Measurements from ENCODE around the gene TENT4A.
"Not testable (repeated sequence)": the region's sequence is repeated elsewhere in the genome, so short reads cannot be mapped to it uniquely, and the experiment has no call there.

TENT4A gene

DNA sequence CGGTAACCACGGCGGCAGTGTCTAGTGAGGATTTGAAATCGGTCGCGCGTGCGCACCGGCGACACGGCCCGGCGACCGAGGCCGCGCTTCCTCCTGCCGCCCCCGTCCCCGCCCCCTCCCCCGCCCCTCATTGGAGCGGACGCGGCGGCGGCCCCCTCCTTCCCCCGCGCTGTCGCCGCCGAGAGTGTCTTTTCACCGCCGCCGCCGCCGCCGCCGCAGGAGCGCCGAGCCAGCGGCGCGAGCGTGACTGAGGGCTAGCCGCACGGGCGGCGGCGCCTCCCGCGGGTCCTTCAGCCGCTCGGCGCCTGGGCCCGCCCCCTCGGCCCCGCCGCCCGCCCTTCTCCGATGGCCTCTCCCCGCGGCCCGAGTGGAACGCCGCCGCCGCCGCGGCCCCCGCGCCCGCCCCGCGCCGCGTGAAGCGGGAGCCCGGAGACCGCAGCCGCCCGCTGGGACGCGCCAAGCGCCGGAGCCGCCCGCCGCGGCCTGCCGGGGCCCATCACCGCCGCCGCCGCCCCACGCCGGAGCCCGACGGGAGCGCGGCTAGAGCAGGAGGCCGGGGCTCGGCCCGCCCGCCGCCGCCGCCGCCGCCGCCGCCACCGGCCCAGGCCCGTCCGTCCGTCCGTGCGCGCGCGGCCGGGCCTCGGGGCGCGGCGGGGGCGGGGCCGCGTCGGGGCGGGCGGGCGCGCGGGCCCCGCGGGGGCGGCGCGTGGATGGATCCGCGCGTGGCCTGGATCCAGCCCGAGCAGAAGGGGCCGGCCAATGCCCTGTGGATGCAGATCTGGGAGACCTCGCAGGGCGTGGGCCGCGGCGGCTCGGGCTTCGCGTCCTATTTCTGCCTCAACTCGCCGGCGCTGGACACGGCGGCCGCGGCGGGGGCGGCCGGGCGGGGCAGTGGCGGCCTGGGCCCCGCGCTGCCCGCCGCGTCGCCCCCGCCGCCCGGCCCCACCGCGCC, at the start of gene TENT4A:
Gene TENT4A (plus strand): TSS at position 159 of the 952 bp plus-strand sequence. CDS start 552 bp downstream, at position 711.
- DNase-seq (ENCODE audit: low spot score) (peak; percentile 100), FAIRE-seq (no peak)

DNA sequence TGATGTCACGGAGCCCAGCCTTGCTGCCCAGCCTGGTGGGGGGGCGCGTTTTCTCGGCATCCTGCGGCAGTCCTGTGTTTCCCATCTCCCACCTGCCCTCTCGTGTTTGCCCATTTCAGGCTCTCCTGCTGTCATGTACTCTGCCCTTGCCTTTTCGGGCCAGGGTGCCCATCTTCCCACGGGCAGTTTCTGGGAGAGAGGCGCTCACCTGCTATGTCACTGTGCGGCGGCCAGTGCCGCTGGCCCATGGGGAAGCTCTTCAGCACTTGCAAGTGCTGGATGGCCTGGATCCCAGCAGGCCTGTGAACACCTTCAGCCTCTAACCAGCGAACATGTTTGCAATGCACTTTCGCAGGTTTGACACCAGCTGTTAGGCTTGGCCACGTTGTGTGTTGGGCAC, 46.5 kb upstream of the TENT4A start:
- FAIRE-seq, result no peak

DNA sequence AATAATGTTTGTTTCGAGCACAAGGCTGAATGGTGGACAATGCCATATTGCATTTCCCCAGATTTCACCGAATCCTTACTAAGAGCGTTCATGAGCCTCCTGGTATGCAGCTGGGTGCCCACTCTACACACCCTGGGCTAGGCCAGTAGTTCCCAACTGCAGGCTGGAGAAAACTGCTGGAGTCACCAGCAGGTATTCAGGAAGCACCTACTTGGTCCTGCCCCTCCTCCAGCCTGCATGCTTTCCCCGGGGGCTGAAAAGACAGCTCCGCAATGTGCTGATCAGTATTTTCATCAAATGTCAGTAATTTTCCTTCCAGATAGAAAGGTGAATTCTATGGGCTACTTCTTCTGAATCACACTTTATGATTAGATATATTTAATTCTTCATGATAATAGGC, 45.6 kb upstream of the TENT4A start:
- no peak for DNase-seq (ENCODE audit: low spot score)
- FAIRE-seq, result no peak

More for the DNA sequence above, 46.5 kb upstream of the TENT4A start:
- no peak for DNase-seq (ENCODE audit: low spot score)

DNA sequence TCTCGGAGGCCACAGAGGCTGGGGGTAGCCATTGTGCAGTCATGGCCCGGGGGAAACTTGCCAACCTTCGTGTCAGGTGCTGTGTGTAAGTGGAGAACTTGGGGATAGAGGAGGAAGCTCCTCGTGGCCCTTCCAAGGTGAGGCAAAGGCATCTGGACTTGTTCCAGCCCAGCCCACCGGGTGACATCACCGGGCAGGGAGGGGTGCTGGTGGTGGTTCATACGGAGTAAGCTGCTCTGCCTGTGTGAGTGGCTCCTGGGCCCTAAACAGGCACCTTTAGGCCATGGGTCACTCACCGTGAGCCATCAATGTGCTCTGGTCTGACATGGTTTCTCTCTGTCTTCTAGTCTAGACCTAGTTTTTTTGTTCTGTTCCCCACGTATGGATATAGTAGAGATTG, 44.5 kb upstream of the TENT4A start:
- DNase-seq (ENCODE audit: low spot score); FAIRE-seq: not testable (repeated sequence)

DNA sequence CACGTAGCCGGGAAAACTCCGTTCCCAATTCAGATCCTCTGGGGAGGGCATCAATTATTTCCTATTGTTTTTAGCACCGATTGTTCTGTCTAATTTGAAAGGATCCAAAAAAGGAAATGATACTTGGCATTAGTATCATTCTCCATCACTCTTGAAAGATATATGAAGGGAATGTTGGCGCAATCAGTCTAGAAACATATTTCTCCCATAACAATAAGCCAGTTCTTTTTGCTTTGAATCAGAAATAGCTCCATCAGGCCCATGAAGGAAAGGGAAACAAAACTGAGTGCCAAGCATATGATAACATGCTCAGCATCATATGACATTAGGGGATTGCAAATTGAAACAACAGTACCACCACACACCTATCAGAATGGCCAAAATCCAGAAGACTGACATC, 40.2 kb upstream of the TENT4A start:
- DNase-seq (ENCODE audit: low spot score), result no peak

DNA sequence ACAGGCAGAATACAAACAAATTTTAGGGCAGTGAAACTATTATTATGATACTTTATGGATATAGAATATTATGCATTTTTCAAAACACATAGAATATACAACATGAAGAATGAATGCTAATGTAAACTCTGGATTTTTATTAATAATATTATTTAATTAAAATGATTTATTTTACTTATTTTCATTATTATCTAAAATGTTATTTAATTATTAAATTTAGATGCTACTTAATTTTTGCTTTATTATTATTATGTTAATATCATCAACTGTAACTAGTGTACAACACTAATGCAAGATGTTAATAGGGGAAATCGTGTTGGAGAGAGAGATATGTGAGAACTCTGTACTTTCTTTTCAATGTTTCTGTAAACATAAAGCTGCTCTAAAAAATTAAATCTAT, 39.3 kb upstream of the TENT4A start:
- no peak for DNase-seq (ENCODE audit: low spot score)
- no peak for FAIRE-seq

More for the DNA sequence above, 40.2 kb upstream of the TENT4A start:
- no peak for FAIRE-seq

DNA sequence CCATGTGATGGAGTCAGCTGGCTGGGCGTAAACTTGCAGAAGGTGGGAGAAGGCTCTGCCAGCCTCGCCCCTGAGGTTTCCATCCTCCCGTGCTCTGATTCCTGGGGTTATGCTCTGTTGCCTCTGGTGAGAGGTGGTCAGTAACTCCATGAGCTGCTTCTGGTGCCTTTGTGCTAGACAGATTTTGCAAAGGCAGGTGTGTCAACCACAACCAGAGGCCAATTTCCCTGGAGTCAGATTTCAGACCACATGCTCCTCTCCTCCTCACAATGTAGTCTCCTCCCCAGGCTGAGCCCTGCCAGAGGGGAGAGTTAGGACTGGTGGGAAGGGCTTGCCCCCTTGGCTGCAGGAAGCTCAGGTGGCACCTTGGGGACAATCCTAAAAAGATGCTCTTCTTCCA, 38.8 kb upstream of the TENT4A start:
- DNase-seq (ENCODE audit: low spot score) (no peak), FAIRE-seq (no peak)

DNA sequence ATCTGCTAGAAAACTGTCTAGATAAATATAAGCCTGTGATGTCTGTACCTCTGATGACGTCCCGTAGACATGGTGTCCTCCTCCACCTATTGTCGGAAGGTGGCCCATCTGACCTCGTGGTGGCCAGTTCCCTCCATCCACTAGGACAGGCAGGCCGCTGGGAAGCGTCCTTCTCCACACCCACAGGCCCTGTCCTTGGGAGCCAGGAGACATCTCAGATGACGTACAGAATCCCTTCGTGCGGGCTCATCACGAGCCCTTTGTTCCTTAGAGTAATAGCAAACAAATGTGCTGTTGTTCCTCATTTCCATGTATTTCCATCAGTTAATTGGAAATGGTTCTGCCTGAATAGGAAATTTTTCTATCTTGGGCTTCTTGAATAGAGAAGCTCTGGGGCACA, 38.3 kb upstream of the TENT4A start:
- no peak for FAIRE-seq
- DNase-seq (ENCODE audit: low spot score), result no peak

DNA sequence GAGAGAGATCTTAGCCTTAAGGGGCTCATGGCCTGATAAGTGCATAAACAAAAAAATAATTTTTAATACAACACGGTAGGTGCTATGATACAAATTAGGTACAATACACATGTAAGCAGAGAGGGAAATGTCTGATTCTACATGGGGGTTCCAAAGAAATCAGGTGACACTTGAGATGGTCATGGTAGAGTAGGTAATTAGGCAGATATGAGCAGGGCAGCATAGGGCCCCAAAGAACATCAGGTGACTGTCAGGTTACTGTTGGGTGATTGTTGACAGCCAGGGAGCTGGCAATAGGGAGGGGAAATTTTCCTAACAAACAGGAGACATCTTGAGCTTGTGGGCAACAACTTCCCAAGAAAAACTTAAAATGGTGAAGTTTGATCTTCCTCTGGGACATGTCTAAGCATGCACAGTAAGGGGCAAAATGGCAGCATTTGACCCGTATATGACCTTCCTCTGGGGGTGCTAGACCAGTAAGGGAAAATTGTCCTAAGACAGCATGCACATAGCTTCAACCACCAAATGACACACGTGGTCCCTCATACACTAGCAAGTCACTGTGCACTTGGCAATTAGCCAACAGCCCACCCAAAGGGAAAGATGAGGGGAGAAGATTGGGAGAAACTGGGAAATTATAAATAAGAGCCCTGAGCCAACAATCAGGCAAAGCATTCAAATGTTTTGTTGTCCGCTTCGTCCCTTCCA, 37.3 kb upstream of the TENT4A start:
- no peak for DNase-seq (ENCODE audit: low spot score)
- peak; percentile 20 for FAIRE-seq

DNA sequence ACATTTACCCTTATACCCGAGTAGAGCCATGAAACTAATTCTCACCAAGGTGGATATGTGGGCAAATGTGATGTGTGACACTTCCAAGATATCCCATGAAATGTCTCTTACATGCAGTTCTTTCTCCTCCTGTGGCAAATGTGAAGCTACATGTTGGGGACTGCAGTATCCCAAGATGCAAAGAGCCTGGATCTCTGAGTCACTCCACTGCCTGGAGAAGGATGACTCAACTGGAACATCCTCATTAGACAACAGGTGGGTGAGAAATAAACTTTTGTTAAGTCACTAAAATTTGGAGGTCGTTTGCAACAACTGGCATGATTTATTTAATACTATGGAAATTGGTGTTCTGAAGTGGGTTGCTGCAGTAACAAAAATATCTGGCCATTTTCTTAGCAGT, 36.5 kb upstream of the TENT4A start:
- FAIRE-seq (no peak), DNase-seq (ENCODE audit: low spot score) (peak; percentile 41)

DNA sequence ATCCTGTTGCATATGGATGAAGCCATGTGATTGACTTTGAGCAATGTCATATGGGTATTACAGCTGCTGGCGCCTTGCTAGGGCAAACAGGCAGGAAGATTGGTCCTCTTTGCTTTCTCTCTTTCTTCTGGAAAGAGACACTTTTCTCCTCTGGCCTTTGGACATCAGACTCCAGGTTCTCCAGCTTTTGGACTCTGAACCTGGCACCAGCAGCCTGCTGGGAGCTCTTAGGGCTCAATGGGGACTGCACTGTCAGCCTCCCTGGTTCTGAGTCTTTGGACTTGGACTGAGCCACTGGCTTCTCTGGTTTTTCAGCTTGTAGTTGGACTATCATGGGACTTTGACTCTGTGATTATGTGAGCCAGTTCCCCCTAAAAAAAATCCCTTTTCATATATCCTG, 34.8 kb upstream of the TENT4A start:
- no peak for FAIRE-seq

DNA sequence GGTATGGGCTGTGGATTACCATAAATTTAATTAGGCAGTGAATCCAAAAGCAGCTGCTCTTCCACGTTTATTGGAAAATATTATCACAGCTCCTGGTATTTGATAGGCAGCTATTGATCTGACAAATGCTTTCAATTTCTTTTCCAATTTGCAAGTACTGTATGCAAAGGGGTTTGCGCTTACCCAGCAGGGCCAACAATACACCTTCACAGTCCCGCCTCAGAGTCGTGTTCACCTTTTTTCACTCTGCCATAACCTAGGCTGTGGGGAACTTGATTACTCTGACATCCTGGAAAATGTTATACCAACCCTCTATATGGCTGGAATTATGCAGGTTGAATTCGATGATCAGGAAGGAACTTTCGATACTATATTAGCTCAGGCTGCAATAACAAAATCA, 32.3 kb upstream of the TENT4A start:
- FAIRE-seq, result no peak

More for the DNA sequence above, 34.8 kb upstream of the TENT4A start:
- DNase-seq (ENCODE audit: low spot score), result no peak

DNA sequence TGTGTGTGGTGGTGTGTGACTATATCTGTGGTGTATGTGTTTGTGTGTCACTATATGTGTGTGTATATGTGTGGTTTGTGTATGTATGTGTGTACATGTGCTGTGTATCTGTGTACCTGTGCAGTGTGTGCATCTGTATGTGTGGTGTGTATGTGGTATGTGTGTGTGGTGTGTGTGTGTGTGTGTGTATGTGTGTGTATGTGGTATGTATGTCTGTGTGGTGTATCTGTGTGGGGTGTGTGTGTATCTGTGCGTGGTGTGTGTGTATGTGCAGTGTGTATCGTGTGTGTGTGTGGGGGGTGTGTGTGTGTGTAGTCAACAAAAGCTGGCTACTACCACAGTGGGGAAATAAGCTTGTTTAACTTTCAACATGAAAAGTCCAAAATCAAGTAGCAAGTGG, 31.6 kb upstream of the TENT4A start:
- no peak for DNase-seq (ENCODE audit: low spot score)
- peak; percentile 99 for FAIRE-seq

More for the DNA sequence above, 32.3 kb upstream of the TENT4A start:
- DNase-seq (ENCODE audit: low spot score), result no peak

DNA sequence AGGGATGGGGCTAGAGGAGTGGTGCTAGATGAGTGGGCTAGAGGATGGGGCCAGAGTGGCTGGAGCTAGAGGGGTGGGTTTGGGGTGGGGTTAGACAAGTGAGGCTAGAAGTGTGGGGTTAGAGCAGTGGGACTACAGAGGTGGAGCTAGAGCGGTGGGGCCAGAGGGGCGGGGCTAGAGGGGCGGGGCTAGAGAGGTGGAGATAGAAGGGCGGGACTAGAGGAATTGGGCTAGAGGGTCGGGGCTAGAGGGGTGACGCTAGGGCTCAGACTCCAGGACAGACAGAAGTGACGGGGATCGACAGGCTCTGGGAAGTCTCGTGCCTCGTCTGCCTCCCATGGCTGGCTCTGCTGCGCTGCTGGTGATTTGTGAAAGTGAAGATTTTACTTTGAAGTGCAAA, 31.0 kb upstream of the TENT4A start:
- DNase-seq (ENCODE audit: low spot score), result no peak
- no peak for FAIRE-seq

DNA sequence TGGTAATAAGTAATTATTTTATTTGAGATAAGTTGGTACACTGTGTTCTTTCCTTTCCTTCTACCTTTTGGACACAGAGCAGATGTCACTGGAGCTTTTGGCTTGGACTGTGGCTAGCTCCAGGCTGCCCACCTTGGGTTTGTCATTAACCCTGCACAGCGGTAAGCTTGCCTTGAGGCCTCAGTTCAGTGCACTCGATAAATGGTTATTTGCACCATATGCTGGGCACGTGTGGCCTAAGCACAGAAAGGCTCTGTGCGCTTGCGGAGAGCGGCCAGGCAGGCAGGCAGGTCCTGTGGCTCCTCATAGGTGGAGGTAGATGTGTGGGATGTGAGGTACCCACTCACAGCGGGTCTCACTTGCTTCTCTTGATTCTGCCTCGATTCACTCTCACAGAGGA, 30.0 kb upstream of the TENT4A start:
- no peak for FAIRE-seq
- no peak for DNase-seq (ENCODE audit: low spot score)

DNA sequence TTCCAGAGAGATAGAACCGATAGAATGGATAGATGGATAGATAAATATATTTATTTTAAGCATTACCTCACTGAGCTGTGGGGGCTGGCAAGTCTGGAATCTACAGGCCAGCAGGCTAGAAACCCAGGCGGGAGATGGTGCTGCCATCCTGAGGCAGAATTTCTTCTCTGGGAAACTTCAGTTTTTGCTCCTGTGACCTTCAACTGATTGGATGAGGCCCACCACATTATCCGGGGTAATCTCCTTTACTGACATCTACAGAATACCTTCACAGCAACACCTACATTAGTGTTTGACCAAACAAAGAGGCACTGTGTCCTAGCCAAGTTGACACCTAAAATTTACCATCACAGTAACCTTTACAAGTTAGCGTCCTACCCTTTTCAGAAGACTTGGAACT, 29.2 kb upstream of the TENT4A start:
- no peak for FAIRE-seq

DNA sequence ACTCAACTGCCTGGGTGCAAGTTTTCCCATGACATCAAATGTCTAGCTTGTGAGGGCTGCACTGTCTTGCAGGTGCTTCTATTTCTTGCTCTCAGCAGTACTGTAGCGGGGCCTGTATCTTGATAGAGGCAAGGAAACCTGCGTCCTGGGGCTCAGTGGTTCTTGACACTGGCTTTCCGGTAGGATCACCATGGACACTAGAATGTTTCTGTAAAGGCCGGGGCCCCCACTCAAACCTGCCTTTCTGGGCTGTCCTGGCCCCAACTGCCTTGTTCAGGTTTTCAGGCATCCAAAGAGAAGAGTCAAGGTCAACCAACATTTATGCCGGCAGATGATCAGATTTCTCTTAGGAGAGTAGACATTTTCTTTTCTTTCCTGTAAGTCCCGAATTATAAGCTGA, 26.7 kb upstream of the TENT4A start:
- DNase-seq (ENCODE audit: low spot score), result no peak
- FAIRE-seq, result no peak

More for the DNA sequence above, 29.2 kb upstream of the TENT4A start:
- DNase-seq (ENCODE audit: low spot score), result no peak

DNA sequence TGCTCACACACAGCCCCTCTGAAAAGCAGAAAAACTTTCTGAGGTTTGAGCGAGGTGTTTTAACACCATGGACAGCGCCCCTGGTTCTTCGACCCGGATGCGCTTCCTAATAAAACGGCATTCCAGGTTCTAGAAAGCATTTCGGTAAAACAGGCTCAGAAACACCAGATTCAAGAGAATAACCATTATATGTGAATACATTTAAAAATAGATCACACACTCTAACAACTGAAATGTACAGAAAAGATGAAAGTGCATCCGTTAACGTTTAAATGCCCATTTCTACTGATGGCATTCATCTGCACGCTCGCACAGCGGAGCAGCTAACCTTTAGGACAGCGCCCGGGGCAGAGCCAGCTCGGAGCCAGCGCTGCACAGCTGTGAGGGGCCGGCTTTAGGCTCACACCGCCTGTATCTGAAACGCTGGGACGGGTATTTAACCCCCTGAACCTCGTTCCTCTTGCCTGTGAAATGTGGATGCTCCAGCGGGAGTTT, 26.3 kb upstream of the TENT4A start:
- no peak for FAIRE-seq
- peak; percentile 67 for DNase-seq (ENCODE audit: low spot score)

DNA sequence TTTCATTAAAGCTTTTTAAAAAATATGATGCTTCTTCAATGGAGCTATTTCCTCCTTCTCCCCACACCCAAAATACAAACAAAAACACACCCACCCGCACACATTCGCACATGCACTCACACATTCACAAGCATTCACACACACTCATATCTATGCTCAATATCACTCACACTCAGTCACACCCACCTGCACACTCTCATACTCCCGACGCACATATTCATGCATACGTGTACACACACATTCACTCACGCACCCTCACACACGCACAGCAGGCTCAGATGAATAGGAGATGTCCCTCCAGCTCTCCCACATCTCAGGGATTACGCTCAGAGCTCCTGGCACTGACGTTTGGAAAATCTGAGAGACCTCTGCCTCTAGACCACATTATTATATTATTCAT, 25.7 kb upstream of the TENT4A start:
- peak; percentile 56 for FAIRE-seq
- DNase-seq (ENCODE audit: low spot score), result no peak

DNA sequence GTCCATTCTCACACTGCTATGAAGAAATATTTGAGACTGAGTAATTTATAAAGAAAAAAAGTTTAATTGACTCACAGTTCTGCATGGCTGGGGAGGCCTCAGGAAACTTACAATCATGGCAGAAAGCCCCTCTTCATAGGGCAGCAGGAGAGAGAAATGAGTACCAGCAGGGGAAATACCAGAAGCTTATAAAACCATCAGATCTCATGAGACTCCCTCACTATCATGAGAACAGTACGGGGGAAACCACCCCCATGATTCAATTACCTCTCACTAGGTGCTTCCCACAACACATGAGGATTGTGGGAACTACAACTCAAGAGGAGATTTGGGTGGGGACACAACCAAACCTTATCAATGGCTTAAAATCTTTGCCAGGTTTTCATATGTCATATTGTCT, 20.3 kb upstream of the TENT4A start:
- no peak for FAIRE-seq
- no peak for DNase-seq (ENCODE audit: low spot score)

DNA sequence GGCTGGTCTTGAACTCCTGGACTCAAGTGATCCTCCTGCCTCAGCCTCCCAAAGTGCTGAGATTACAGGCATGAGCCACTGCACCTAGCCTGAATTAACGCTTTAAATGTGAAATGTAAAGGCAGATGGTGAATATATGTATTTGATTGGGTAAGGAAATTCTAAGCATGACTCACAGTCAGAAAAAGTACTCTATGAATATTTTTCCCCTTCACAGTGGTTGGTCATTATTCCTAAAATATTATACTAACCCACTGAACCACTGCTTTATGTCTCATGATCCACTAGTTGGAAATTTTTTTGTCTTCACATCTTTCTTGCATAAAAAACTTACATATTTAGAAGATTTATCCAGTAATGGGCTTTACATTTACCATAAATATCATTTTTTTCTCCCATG, 14.5 kb upstream of the TENT4A start:
- no peak for DNase-seq (ENCODE audit: low spot score)
- no peak for FAIRE-seq

DNA sequence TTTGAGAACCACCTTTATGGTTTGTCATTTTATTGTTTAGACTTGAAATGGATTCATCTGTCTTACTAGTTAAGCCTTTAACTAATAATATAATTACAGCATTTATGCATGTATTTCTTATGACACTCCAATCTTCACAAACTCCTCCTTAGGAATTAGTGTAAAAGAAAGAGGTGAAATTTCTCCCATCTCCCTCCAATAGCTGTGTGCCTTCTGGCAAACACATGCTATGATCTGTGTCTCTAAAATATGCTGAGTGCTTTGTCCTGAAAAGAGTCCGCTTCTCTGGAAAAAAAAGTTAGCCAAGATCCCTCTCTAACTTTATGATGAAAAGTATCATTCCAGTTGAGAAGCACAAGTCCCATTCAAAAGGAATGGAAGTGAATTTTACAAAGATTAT, 13.9 kb upstream of the TENT4A start:
- no peak for FAIRE-seq
- DNase-seq (ENCODE audit: low spot score), result no peak

All from urothelium cell line (cell line).